ENCODE data around the gene DUSP8.

Gene DUSP8

DNA sequence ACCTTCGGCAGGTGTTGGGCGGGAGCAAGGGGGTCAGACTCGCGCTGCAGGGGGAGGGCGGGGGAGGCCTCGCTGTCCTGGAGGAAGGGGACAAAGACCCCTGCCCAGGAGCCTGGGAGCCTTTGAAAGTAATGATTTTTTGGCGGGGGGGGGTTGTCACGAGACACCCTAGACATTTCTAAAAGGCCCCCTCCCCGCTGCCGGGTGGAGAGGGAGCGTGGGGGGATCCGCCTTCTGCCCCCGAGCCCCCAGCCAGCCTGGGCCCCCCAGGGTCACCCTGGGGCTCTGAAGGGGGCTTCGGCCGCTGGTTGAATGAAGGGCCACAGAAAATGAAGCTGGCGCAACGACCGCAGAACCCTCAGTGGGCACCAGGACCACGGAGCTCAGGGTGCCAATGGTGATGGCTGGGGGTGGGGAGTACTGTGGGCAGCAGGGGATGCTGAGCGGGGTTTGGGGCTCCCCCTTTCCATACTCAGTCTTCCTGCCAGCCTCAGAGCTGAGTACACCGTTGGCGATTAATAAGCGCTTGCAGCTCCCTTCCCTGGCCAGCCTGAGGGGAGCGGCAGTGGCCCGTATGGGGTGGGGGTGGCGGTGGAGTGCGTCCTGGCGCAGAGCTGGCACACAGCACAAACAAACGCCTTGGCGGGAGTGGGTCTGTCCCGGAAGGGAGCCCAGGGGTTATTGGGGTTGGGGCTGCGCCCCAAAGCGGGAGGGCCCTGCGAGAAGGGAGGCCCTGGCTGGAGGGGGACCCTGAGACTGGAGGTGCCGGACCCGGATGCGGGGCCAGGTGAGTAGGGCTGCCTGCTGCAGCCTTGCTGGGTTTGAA lies 1.2 kb upstream of the DUSP8 start:
- peak overlapping the region; percentile 55 to 78 for H3K9ac ChIP-seq (ENCODE audit: low read depth in 1 of 2, low read length in 2 of 2)
- H3K27me3 ChIP-seq (ENCODE audit: control insufficient read depth in 1 of 2, insufficient read depth in 2 of 2, low read length in 2 of 2): peaks cover 0 to 2% of the 10 kb centered on the region in 2 donors
- H3K4me3 ChIP-seq (ENCODE audit: low read depth in 1 of 2, low read length in 2 of 2): peak overlapping the region; percentile 61 to 63
- peaks cover 36 to 39% of the 10 kb centered on the region in 2 donors for H3K4me1 ChIP-seq (ENCODE audit: control insufficient read depth in 1 of 2, insufficient read depth in 2 of 2, low read length in 2 of 2)
- peak overlapping the region; percentile 79 for H3K27ac ChIP-seq (ENCODE audit: low read depth, low read length)
- H3K9me3 ChIP-seq (ENCODE audit: control insufficient read depth in 1 of 2, low read length in 2 of 2): peaks cover 4 to 5% of the 10 kb centered on the region in 2 donors
- no peaks in the 10 kb centered on the region for H3K36me3 ChIP-seq (ENCODE audit: control insufficient read depth in 1 of 2, insufficient read depth in 2 of 2, low read length in 2 of 2)

DNA sequence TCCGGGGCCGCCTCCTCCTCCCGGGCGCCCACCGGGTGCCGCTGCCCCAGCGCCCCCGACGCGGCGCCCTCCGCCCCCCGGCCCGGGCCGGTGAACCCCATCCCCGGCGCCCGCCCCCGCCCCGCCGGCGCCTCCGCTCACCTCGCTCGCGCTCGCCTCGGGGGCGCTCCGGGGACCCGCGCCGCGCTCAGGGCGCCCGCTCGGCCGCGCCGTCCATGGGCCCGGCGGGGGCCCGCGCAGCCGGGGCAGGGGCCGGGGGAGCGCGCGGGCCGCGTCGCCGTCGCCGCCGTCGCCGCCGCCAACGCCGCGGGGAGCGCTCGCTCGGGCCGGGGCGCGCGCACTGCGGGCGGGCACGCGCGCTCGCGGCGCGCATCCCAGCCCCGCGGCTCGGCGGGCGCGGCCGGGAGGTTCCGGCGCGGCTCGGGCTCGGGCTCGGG lies 293 bp downstream of the DUSP8 start:
- H3K9me3 ChIP-seq (ENCODE audit: control insufficient read depth in 1 of 2, low read length in 2 of 2): no peaks in the 10 kb centered on the region
- H3K27me3 ChIP-seq (ENCODE audit: control insufficient read depth in 1 of 2, insufficient read depth in 2 of 2, low read length in 2 of 2): peaks cover 0 to 2% of the 10 kb centered on the region in 2 donors
- H3K4me3 ChIP-seq (ENCODE audit: low read depth in 1 of 2, low read length in 2 of 2): peak overlapping the region in 1 of 2 donors; percentile 60
- H3K36me3 ChIP-seq (ENCODE audit: control insufficient read depth in 1 of 2, insufficient read depth in 2 of 2, low read length in 2 of 2): no peaks in the 10 kb centered on the region
- H3K4me1 ChIP-seq (ENCODE audit: control insufficient read depth in 1 of 2, insufficient read depth in 2 of 2, low read length in 2 of 2): peaks cover 46 to 50% of the 10 kb centered on the region in 2 donors
- no peak overlapping the region for H3K27ac ChIP-seq (ENCODE audit: low read depth, low read length)
- peak overlapping the region in 1 of 2 donors; percentile 65 for H3K9ac ChIP-seq (ENCODE audit: low read depth in 1 of 2, low read length in 2 of 2)

DNA sequence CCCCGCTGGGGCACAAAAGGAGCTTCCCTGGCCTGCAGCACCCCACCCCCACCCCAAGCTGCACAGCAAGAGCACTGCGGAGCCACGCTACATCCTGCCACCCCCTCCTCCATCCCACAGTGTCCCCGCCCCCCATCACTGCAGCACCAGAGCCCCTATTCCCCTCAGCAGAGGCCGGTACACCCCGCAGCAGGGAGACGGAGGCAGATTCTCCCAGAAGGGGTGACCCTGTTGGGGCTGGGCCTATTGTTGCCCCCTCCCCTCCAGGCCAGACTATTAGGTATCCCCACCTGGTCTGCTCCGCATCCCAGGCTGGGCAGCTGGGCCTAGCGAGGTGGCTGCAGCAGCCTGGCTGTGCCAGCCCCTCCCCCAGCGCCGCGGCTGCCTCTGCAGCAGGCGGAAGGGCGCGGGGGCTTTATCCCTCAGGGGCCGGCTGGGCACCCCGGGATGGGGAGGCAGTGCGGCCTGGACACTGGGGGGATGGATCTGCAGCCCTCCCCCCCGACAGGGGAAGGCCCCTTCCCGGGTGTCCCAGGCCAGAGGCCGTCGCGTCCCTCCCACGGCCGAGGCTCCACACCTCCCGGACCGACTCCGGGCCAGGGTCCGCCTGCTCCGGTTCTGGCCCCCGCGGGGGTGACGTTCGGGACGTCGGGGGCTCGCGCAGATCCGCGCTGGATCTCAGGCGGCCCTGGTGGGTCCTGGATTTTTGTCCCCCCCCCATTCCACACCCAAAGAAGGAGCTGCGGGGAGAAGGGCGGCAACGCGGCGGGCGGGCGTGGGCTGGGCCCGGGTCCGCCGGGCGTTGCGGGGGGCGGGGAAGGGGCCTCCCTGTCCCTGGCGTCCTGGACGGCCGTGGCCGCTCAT lies 943 bp downstream of the DUSP8 start:
- H3K4me1 ChIP-seq (ENCODE audit: control insufficient read depth in 1 of 2, insufficient read depth in 2 of 2, low read length in 2 of 2): peaks cover 46 to 51% of the 10 kb centered on the region in 2 donors
- no peak overlapping the region for H3K27ac ChIP-seq (ENCODE audit: low read depth, low read length)
- H3K9ac ChIP-seq (ENCODE audit: low read depth in 1 of 2, low read length in 2 of 2): peak overlapping the region; percentile 32 to 65
- no peaks in the 10 kb centered on the region for H3K36me3 ChIP-seq (ENCODE audit: control insufficient read depth in 1 of 2, insufficient read depth in 2 of 2, low read length in 2 of 2)
- peaks cover 0 to 2% of the 10 kb centered on the region in 2 donors for H3K27me3 ChIP-seq (ENCODE audit: control insufficient read depth in 1 of 2, insufficient read depth in 2 of 2, low read length in 2 of 2)
- no peaks in the 10 kb centered on the region for H3K9me3 ChIP-seq (ENCODE audit: control insufficient read depth in 1 of 2, low read length in 2 of 2)
- peak overlapping the region; percentile 60 for H3K4me3 ChIP-seq (ENCODE audit: low read depth in 1 of 2, low read length in 2 of 2)

DNA sequence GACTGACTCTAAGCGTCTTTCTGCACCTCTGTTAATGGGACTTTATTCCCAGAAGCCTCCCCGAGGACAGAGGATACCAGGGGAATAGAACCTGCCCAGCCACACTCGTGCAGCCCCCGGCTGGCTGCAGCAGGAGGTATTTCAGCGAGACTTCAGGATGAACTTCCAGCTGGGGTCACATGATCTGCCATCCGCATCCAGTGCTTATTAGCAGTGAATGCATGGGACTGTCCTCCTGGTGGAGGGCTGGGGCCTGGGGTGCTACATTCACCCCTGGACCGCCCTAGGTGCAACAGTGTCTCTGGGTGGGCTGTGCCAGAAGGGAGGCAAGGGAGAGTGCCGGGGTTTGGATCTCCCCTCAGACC lies 1.6 kb downstream of the DUSP8 start:
- H3K27ac ChIP-seq (ENCODE audit: low read depth, low read length): no peak overlapping the region
- no peaks in the 10 kb centered on the region for H3K36me3 ChIP-seq (ENCODE audit: control insufficient read depth in 1 of 2, insufficient read depth in 2 of 2, low read length in 2 of 2)
- H3K9me3 ChIP-seq (ENCODE audit: control insufficient read depth in 1 of 2, low read length in 2 of 2): no peaks in the 10 kb centered on the region
- peak overlapping the region; percentile 12 to 65 for H3K9ac ChIP-seq (ENCODE audit: low read depth in 1 of 2, low read length in 2 of 2)
- peak overlapping the region in 1 of 2 donors; percentile 60 for H3K4me3 ChIP-seq (ENCODE audit: low read depth in 1 of 2, low read length in 2 of 2)
- H3K27me3 ChIP-seq (ENCODE audit: control insufficient read depth in 1 of 2, insufficient read depth in 2 of 2, low read length in 2 of 2): peaks cover 0 to 2% of the 10 kb centered on the region in 2 donors
- H3K4me1 ChIP-seq (ENCODE audit: control insufficient read depth in 1 of 2, insufficient read depth in 2 of 2, low read length in 2 of 2): peaks cover 46 to 51% of the 10 kb centered on the region in 2 donors

DNA sequence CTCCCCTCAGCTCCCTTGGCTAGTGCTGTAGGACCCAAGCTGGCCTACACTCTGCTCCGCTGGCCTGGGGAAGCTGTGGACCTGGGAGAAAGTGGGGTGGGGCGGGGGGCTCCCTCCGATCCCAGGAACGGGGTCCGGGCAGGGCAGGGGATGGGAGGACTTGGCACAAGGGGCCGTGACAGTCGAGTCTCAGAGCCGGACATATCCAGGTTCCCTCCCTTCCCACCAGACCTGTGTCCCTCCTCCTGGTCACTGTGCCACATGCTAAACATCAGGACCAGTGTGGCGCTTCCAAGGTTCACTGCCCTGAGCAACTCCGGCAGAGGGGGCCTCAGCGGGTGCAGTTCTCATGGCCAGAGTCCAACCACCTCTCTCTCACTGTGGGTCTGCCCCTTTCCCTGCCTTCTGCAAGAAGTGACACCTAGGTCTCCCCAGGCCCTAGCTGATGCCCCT lies 2.0 kb downstream of the DUSP8 start:
- Histone ChIP-seq H3K9ac (ENCODE audit: low read depth in 1 of 2, low read length in 2 of 2) (peak overlapping the region in 1 of 2 donors; percentile 12), H3K4me3 (ENCODE audit: low read depth in 1 of 2, low read length in 2 of 2) (peak overlapping the region in 1 of 2 donors; percentile 22), H3K9me3 (ENCODE audit: control insufficient read depth in 1 of 2, low read length in 2 of 2) (no peaks in the 10 kb centered on the region), H3K27me3 (ENCODE audit: control insufficient read depth in 1 of 2, insufficient read depth in 2 of 2, low read length in 2 of 2) (peaks cover 0 to 2% of the 10 kb centered on the region in 2 donors), H3K27ac (ENCODE audit: low read depth, low read length) (no peak overlapping the region), H3K4me1 (ENCODE audit: control insufficient read depth in 1 of 2, insufficient read depth in 2 of 2, low read length in 2 of 2) (peaks cover 47 to 50% of the 10 kb centered on the region in 2 donors), H3K36me3 (ENCODE audit: control insufficient read depth in 1 of 2, insufficient read depth in 2 of 2, low read length in 2 of 2) (no peaks in the 10 kb centered on the region)

DNA sequence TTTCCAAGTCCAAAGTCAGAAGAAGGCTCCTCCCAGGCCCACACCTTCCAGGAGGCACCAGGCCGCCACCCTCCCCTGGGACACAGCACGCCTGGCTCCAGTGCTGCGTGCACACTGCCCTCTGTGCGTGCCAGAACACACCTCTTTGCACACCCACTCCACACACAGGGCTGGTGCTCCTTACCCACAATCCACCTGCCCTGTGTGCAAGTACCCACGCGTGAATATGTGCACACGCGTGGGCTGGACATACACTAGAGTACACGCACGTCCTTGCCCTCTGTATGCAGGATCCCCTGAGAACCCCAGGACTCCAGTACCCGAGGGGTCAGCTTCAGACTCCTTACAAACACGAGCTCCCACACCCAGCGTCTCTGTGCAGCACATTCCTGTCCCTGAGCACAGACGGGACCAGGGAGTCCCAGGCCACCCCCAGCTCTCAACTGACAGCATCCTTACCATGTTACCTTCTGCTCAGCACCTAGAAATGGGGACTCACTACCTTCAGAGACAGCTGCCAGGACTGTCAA lies 2.8 kb downstream of the DUSP8 start:
- no peaks in the 10 kb centered on the region for H3K27me3 ChIP-seq (ENCODE audit: control insufficient read depth in 1 of 2, insufficient read depth in 2 of 2, low read length in 2 of 2)
- H3K4me3 ChIP-seq (ENCODE audit: low read depth in 1 of 2, low read length in 2 of 2): peak overlapping the region; percentile 10 to 35
- H3K4me1 ChIP-seq (ENCODE audit: control insufficient read depth in 1 of 2, insufficient read depth in 2 of 2, low read length in 2 of 2): peaks cover 53 to 55% of the 10 kb centered on the region in 2 donors
- peak overlapping the region; percentile 39 for H3K9ac ChIP-seq (ENCODE audit: low read depth in 1 of 2, low read length in 2 of 2)
- H3K9me3 ChIP-seq (ENCODE audit: control insufficient read depth in 1 of 2, low read length in 2 of 2): no peaks in the 10 kb centered on the region
- H3K36me3 ChIP-seq (ENCODE audit: control insufficient read depth in 1 of 2, insufficient read depth in 2 of 2, low read length in 2 of 2): no peaks in the 10 kb centered on the region
- no peak overlapping the region for H3K27ac ChIP-seq (ENCODE audit: low read depth, low read length)

DNA sequence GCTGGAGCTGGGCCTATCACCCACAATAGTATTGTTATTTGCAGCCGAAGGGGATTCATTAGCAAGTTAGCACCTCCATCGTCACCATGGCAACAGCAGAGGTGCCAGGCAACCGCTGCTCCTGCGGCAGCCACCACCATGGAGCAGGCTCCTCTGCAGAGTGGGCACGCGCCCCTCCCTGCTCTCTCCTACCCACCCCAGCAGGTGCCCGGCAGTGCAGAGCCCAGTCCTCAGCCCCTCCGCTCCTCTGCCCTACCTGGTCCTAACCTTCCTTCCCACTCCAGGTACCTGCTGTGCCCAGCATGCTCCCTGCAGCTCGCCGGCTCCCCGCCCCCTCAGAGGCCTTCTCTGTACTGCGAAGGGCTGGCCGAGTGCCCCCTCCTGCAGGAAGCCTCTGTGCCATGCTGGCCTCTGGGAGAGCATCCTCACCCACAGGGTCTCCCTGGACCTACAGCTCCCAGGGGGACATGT lies 3.6 kb downstream of the DUSP8 start:
- Histone ChIP-seq H3K9ac (ENCODE audit: low read depth in 1 of 2, low read length in 2 of 2) (peak overlapping the region in 1 of 2 donors; percentile 39), H3K4me3 (ENCODE audit: low read depth in 1 of 2, low read length in 2 of 2) (peak overlapping the region in 1 of 2 donors; percentile 35), H3K27ac (ENCODE audit: low read depth, low read length) (peak overlapping the region; percentile 50), H3K4me1 (ENCODE audit: control insufficient read depth in 1 of 2, insufficient read depth in 2 of 2, low read length in 2 of 2) (peaks cover 51% of the 10 kb centered on the region in 2 donors), H3K9me3 (ENCODE audit: control insufficient read depth in 1 of 2, low read length in 2 of 2) (no peaks in the 10 kb centered on the region), H3K36me3 (ENCODE audit: control insufficient read depth in 1 of 2, insufficient read depth in 2 of 2, low read length in 2 of 2) (no peaks in the 10 kb centered on the region), H3K27me3 (ENCODE audit: control insufficient read depth in 1 of 2, insufficient read depth in 2 of 2, low read length in 2 of 2) (no peaks in the 10 kb centered on the region)

DNA sequence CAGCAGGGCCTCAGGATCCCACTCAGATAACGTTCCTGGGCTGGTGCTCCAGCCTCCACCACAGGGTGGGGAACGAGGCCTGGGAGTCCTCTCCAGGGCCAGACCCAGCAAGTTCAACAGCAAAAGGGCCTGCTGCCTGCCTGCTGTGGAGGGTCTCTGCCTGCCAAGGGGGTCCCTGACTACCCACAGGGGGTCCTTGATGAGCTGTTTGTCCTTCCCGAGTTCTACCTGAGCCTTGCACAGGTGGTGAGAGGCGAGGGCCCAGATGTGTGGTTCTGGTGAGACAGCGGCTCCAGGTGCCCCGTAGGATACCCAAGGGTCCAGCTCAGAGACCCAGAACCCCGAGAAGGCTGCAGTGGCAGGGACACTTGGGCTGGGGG lies 4.4 kb downstream of the DUSP8 start:
- no peak overlapping the region for H3K9ac ChIP-seq (ENCODE audit: low read depth in 1 of 2, low read length in 2 of 2)
- no peak overlapping the region for H3K27ac ChIP-seq (ENCODE audit: low read depth, low read length)
- peaks cover 48% of the 10 kb centered on the region in 2 donors for H3K4me1 ChIP-seq (ENCODE audit: control insufficient read depth in 1 of 2, insufficient read depth in 2 of 2, low read length in 2 of 2)
- no peaks in the 10 kb centered on the region for H3K27me3 ChIP-seq (ENCODE audit: control insufficient read depth in 1 of 2, insufficient read depth in 2 of 2, low read length in 2 of 2)
- H3K36me3 ChIP-seq (ENCODE audit: control insufficient read depth in 1 of 2, insufficient read depth in 2 of 2, low read length in 2 of 2): no peaks in the 10 kb centered on the region
- no peak overlapping the region for H3K4me3 ChIP-seq (ENCODE audit: low read depth in 1 of 2, low read length in 2 of 2)
- H3K9me3 ChIP-seq (ENCODE audit: control insufficient read depth in 1 of 2, low read length in 2 of 2): no peaks in the 10 kb centered on the region

DNA sequence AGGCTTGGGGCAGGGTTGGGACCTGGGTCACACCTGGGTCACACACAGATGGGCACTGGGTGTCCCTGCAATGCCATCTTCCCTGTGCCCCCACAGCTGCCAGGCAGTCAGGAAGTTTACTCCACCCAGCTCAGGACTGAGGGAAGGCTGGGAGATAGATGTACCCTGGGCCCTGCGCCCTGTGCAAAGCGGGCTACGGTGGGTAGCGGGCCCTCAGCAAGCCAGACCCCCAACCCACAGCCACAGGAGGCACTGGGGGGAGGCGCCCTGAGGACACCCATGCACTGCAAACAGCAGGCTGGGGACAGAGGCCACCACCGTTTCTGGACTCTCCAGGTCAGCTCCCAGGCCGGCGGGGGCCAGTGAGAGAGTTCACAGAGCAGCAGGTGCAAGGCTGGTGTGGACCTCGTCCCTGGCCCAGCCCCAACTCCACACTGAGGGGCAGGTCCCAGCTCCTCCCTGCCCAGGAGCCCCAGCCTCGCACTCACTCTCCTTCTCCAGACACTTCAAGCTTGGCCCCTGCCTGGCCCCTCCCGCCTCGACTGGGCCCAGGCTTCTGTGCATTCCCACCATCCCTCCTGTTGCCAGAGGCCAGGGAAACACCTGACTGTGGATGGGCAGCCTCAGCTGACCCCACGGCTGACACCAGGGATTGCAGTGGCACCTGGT lies 4.9 kb downstream of the DUSP8 start:
- Histone ChIP-seq H3K27me3 (ENCODE audit: control insufficient read depth in 1 of 2, insufficient read depth in 2 of 2, low read length in 2 of 2) (no peaks in the 10 kb centered on the region), H3K36me3 (ENCODE audit: control insufficient read depth in 1 of 2, insufficient read depth in 2 of 2, low read length in 2 of 2) (no peaks in the 10 kb centered on the region), H3K4me3 (ENCODE audit: low read depth in 1 of 2, low read length in 2 of 2) (no peak overlapping the region), H3K9me3 (ENCODE audit: control insufficient read depth in 1 of 2, low read length in 2 of 2) (no peaks in the 10 kb centered on the region), H3K27ac (ENCODE audit: low read depth, low read length) (no peak overlapping the region), H3K9ac (ENCODE audit: low read depth in 1 of 2, low read length in 2 of 2) (no peak overlapping the region), H3K4me1 (ENCODE audit: control insufficient read depth in 1 of 2, insufficient read depth in 2 of 2, low read length in 2 of 2) (peaks cover 48 to 49% of the 10 kb centered on the region in 2 donors)
